A549 treated with GW870086 at 1 μM for 4 hours (cell line): ENCODE results near the gene C5orf52. TPM values are rescaled to one million over a fixed set of nuclear protein-coding genes. Genes with fewer than 3 reads are reported as not detected.

ENCODE experiments used
- total RNA-seq: library from RNA; stranded (reverse); fragments of 200-300 nt; extraction: Qiagen RNA extraction; gene quantifications from 5 replicates; pipeline ENCODE4 v1.2.3, GENCODE V29; 2022; ENCODE audit warnings: low read depth

Gene C5orf52
- not detected in 5 replicates for total RNA-seq

GRCh38 chr5:157670662-157671591, at the start of gene C5orf52:
Gene C5orf52, plus strand, starts transcription at chr5:157671533. Its CDS starts 82 bp downstream, at chr5:157671615.

GRCh38 chr5:157652377-157652692, 19.0 kb upstream of the C5orf52 start, which contains the start of gene SOX30:
Gene SOX30, minus strand, starts transcription at chr5:157652438. Its CDS starts 360 bp downstream, at chr5:157652078.

Other genes starting within 250 kb of the C5orf52 start
- gene NIPAL4, start 211.3 kb upstream of the C5orf52 start, total RNA-seq, result 13.0 to 19.3 TPM (median 16.4 TPM) in 5 replicates
- gene ADAM19, start 95.8 kb upstream of the C5orf52 start, total RNA-seq, result 9.5 to 15.2 TPM (median 12.6 TPM) in 5 replicates
- gene SOX30, start 19.1 kb upstream of the C5orf52 start, total RNA-seq, result 0.07 to 0.10 TPM in 2 of 5 replicates, not detected in the others
- 24.1 to 31.3 TPM (median 25.1 TPM) in 5 replicates for gene THG1L, start 59.9 kb downstream of the C5orf52 start, total RNA-seq
- gene LSM11, start 72.2 kb downstream of the C5orf52 start, total RNA-seq, result 2.3 to 3.3 TPM (median 3.0 TPM) in 5 replicates
- gene CLINT1, start 187.6 kb downstream of the C5orf52 start, total RNA-seq, result 58.0 to 83.4 TPM (median 74.0 TPM) in 5 replicates